HepG2 (cell line): ENCODE measurements around the gene AP2S1. TPM values are rescaled to one million over a fixed set of nuclear protein-coding genes. Genes with fewer than 3 reads are reported as not detected.

Experiments
- ATRX ChIP-seq: sonication (generic); formaldehyde crosslinking; IDR thresholded peaks from 2 replicates; pipeline ENCODE4 v1.4.0; 2020; ENCODE audit warnings: missing genetic modification reagents, borderline replicate concordance
- CREB3 ChIP-seq: sonication (generic); formaldehyde crosslinking; IDR thresholded peaks from 2 replicates; pipeline ENCODE4 v1.5.0; 2020; ENCODE audit warnings: missing genetic modification reagents
- HCFC1 ChIP-seq: fragments of 150-350 bp; IDR thresholded peaks from 2 replicates; pipeline ENCODE4 v1.6.1; 2014; ENCODE audit warnings: low read depth, low read length
- IRF1 ChIP-seq: sonication (generic); formaldehyde crosslinking; IDR thresholded peaks from 2 replicates; pipeline ENCODE4 v1.4.0; 2020; ENCODE audit warnings: low read depth, mild to moderate bottlenecking, missing genetic modification reagents
- ZBTB49 ChIP-seq: sonication (generic); formaldehyde crosslinking; IDR thresholded peaks from 2 replicates; pipeline ENCODE4 v1.4.0; 2020; ENCODE audit warnings: missing genetic modification reagents, borderline replicate concordance
- ZNF251 ChIP-seq: sonication (generic); formaldehyde crosslinking; IDR thresholded peaks from 2 replicates; pipeline ENCODE4 v1.9.0; 2021; ENCODE audit warnings: mild to moderate bottlenecking, missing genetic modification reagents
- ZNF260 ChIP-seq: sonication (generic); formaldehyde crosslinking; IDR thresholded peaks from 2 replicates; pipeline ENCODE4 v1.4.0; 2020; ENCODE audit warnings: missing genetic modification reagents, low read depth, mild to moderate bottlenecking, borderline replicate concordance
- ZNF549 ChIP-seq: sonication (generic); formaldehyde crosslinking; IDR thresholded peaks from 2 replicates; pipeline ENCODE4 v1.5.0; 2020; ENCODE audit warnings: missing genetic modification reagents
- ZNF776 ChIP-seq: sonication (generic); formaldehyde crosslinking; IDR thresholded peaks from 2 replicates; pipeline ENCODE4 v1.4.0; 2020; ENCODE audit warnings: mild to moderate bottlenecking, missing genetic modification reagents
- ZNF784 ChIP-seq: sonication (generic); formaldehyde crosslinking; IDR thresholded peaks from 2 replicates; pipeline ENCODE4 v1.5.1; 2020; ENCODE audit warnings: missing genetic modification reagents, mild to moderate bottlenecking, borderline replicate concordance
- ZNF879 ChIP-seq: sonication (generic); formaldehyde crosslinking; IDR thresholded peaks from 2 replicates; pipeline ENCODE4 v1.8.1; 2023; ENCODE audit warnings: missing genetic modification reagents
- polyA plus RNA-seq, 8 experiments: library from polyadenylated mRNA; depleted of rRNA in 3 of 8; stranded (reverse) in 7 of 8; unstranded in 1 of 8; fragments of >200 nt; fragmentation: Illumina TruSeq in 4 of 8; extraction: Trizol in 4 of 8; gene quantifications; 2 replicates each; pipeline versions ENCODE4 v1.2.1 to v1.2.3, GENCODE V29; 2011 to 2016; ENCODE audit warnings: low read depth in 4 of 8, missing spikeins in 1 of 8, mixed read lengths in 1 of 8; ENCODE audit not compliant: insufficient read depth in 1 of 8
- total RNA-seq, 5 experiments: library from RNA; depleted of rRNA; stranded (reverse); fragments of >200 nt; fragmentation: Illumina TruSeq; extraction: Trizol; gene quantifications; 2 replicates each; pipeline ENCODE4 v1.2.3, GENCODE V29; 2016; ENCODE audit warnings: low read depth in 1 of 5
- TF ChIP-seq, protein P1 (sequence below): sonication (generic); formaldehyde crosslinking; IDR thresholded peaks from 2 replicates; pipeline ENCODE4 v1.4.0; 2020; ENCODE audit warnings: mild to moderate bottlenecking, missing genetic modification reagents

The AP2S1 gene
- total and polyA plus RNA-seq, 2 of the 13 experiments (the other 11 are each of a cell fraction or from before 2014, with no cell fraction given), result 45.2 to 86.1 TPM

DNA sequence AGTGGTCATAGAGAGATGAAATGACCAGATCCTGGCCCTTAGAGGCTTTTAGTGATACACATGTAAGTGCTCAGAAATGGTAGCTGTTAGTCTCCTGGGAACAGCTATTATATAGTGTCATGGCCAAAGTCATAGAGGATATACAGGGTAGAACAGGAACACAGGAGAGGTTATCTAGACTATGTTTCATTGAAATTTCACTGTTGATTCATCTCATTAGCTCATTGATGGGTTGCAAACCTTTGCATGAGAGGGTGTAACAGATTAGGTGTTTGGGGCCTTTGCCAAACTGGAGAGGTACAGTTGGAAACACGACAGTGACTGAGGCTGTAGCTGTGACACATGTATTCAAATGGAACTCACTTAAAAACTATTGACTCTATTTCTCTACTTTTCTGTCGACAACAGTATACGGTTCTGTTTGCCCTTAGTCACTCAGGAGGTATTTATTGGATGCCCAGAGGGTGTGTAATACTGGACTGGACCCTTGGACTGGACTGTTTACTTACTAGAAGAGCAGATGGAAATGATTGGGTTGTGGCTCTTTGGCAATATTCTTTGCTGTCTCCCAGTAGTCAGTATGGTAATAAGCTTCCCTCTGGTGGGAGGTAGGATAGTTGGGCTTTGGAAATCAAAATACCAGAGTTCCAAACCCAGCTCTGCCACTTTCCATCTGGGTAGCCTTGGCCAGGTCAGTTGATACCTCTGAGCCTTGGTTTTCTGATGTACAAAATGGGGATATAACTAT, 40.0 kb upstream of the AP2S1 start (continued):
- TF ChIP-seq IRF1 (CRISPR knock-in tag) (no peak), CREB3 (no peak), ZNF879 (CRISPR knock-in tag) (no peak), ZNF776 (CRISPR knock-in tag) (no peak), ZNF549 (CRISPR knock-in tag) (no peak), HCFC1 (no peak), ZNF784 (CRISPR knock-in tag) (no peak), ZNF260 (CRISPR knock-in tag) (no peak), ZNF251 (CRISPR knock-in tag) (no peak), ATRX (no peak), ZBTB49 (CRISPR knock-in tag) (no peak)
- TF ChIP-seq, protein P1, sequence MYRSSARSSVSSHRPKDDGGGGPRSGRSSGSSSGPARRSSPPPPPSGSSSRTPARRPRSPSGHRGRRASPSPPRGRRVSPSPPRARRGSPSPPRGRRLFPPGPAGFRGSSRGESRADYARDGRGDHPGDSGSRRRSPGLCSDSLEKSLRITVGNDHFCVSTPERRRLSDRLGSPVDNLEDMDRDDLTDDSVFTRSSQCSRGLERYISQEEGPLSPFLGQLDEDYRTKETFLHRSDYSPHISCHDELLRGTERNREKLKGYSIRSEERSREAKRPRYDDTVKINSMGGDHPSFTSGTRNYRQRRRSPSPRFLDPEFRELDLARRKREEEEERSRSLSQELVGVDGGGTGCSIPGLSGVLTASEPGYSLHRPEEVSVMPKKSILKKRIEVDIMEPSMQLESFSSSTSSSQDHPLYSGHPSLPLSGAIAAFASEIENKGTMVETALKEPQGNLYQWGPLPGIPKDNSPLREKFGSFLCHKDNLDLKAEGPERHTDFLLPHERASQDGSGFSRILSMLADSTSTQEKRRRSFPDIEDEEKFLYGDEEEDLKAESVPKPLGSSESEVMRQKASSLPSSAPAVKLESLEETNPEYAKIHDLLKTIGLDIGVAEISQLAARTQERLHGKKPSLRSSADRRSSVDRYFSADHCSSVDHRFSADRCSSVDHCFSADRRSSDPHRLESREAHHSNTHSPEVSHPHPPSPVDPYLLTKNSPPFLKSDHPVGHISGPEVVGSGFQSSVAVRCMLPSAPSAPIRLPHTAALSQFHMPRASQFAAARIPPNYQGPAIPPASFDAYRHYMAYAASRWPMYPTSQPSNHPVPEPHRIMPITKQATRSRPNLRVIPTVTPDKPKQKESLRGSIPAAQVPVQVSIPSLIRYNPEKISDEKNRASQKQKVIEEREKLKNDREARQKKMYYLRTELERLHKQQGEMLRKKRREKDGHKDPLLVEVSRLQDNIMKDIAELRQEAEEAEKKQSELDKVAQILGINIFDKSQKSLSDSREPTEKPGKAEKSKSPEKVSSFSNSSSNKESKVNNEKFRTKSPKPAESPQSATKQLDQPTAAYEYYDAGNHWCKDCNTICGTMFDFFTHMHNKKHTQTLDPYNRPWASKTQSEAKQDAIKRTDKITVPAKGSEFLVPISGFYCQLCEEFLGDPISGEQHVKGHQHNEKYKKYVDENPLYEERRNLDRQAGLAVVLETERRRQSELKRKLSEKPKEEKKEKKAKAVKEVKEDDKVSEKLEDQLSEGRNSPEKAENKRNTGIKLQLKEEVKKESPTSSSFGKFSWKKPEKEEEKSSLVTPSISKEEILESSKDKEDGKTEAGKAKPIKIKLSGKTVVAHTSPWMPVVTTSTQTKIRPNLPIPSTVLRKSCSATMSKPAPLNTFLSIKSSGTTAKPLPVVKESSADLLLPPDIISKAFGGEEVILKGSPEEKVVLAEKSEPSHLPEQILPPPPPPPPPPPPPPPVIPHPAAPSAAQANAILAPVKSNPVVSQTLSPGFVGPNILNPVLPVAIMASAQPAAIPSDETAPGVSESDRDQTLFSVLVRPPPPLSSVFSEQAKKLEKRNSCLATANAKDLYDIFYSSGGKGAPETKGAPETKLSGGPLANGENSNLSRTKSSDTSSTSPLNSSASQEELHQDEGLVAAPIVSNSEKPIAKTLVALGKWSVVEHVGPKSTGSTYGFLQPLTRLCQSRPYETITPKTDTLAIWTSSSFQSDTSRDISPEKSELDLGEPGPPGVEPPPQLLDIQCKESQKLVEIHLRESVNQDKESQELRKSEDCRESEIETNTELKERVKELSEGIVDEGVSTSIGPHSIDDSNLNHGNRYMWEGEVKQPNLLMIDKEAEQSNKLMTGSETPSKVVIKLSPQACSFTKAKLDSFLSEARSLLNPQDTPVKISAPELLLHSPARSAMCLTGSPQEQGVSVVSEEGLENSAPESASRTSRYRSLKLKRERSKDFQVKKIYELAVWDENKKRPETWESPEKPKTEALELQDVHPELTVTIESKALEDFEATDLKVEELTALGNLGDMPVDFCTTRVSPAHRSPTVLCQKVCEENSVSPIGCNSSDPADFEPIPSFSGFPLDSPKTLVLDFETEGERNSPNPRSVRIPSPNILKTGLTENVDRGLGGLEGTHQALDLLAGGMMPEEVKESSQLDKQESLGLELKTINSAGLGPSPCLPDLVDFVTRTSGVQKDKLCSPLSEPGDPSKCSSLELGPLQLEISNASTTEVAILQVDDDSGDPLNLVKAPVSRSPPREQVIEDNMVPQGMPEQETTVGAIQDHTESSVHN (CRISPR knock-in tag), result no peak
